Fibroblast of skin of left quadriceps (primary cell): ENCODE measurements around the gene DOC2B.
"Not testable (repeated sequence)": the region's sequence is repeated elsewhere in the genome, so short reads cannot be mapped to it uniquely, and the experiment has no call there.

Experiments
- DNase-seq, 2 experiments: peaks; one replicate each; pipeline ENCODE4 v3.0.0-alpha.2; 2013; ENCODE audit warnings: low read depth in 2 of 2

Gene DOC2B

GRCh38 chr17:145671-146541 is 35.5 kb downstream of the DOC2B start:
- no peak for DNase-seq

GRCh38 chr17:144936-145670 is 36.3 kb downstream of the DOC2B start:
- no peak for DNase-seq

- DNase-seq = peak in 1 of 2 experiments; percentile 23
Observed at GRCh38 chr17:143785-144281, 37.6 kb downstream of the DOC2B start.

GRCh38 chr17:142876-143784 is 38.3 kb downstream of the DOC2B start:
- no peak for DNase-seq

- peak in 1 of 2 experiments; percentile 0 for DNase-seq
Observed at GRCh38 chr17:142102-142661, 39.3 kb downstream of the DOC2B start.

- not testable (repeated sequence) for DNase-seq
Observed at GRCh38 chr17:139401-140205, 41.8 kb downstream of the DOC2B start.

GRCh38 chr17:137166-137807 is 44.2 kb downstream of the DOC2B start, which contains the start of gene SCGB1C2:
SCGB1C2 (plus strand) TSS chr17:137569; CDS start chr17:137591, 22 bp downstream.
- DNase-seq = not testable (repeated sequence)

- DNase-seq = not testable (repeated sequence)
Observed at GRCh38 chr17:136531-136930, 44.9 kb downstream of the DOC2B start.

- DNase-seq = not testable (repeated sequence)
Observed at GRCh38 chr17:135895-136294, 45.6 kb downstream of the DOC2B start.

GRCh38 chr17:135022-135421 is 46.4 kb downstream of the DOC2B start:
- DNase-seq = not testable (repeated sequence)

- DNase-seq = not testable (repeated sequence)
Observed at GRCh38 chr17:134332-134785, 47.1 kb downstream of the DOC2B start.

GRCh38 chr17:133932-134331 is 47.5 kb downstream of the DOC2B start:
- DNase-seq = not testable (repeated sequence)

- DNase-seq = not testable (repeated sequence)
Observed at GRCh38 chr17:118339-118917, 63.0 kb downstream of the DOC2B start.

- not testable (repeated sequence) for DNase-seq
Observed at GRCh38 chr17:113111-113510, 68.3 kb downstream of the DOC2B start.
